K562 (cell line): ENCODE results near the gene SEC61G.

ENCODE experiments used
- BHLHE40 ChIP-seq: IDR thresholded peaks from 2 replicates; pipeline ENCODE4 v1.6.1; 2011; ENCODE audit warnings: low read length, improper control_type of control experiment
- CREB3 ChIP-seq: fragments of 450-650 bp; conservative IDR thresholded peaks from 2 replicates; pipeline ENCODE4 v1.6.1; 2016; ENCODE audit warnings: missing genetic modification characterization, low read depth, mild to moderate bottlenecking, missing compliant biosample characterization, moderate library complexity
- KAT2B ChIP-seq: IDR thresholded peaks from one replicate; pipeline ENCODE4 v1.6.1; 2012; ENCODE audit warnings: low read depth, mild to moderate bottlenecking, control low read depth, inconsistent platforms, low read length, moderate library complexity
- KDM1A ChIP-seq, 2 experiments: fragments of 450-650 bp; IDR thresholded peaks; 2 replicates each; pipeline ENCODE4 v1.6.1; 2016; ENCODE audit warnings: mild to moderate bottlenecking in 2 of 2
- MAFG ChIP-seq: fragments of 450-650 bp; conservative IDR thresholded peaks from 2 replicates; pipeline ENCODE4 v1.6.1; 2016; ENCODE audit warnings: missing genetic modification characterization, missing compliant biosample characterization
- POLR2G ChIP-seq: fragments of 200-400 bp; formaldehyde crosslinking; IDR thresholded peaks from 2 replicates; pipeline ENCODE4 v1.6.1; 2017; ENCODE audit warnings: low read depth, mild to moderate bottlenecking, antibody characterized with exemption, low read length, moderate library complexity
- SETDB1 ChIP-seq: IDR thresholded peaks from one replicate; pipeline ENCODE4 v1.6.1; 2012; ENCODE audit warnings: low read length, control low read depth, inconsistent platforms
- SMAD1 ChIP-seq: fragments of 150-350 bp; IDR thresholded peaks from 2 replicates; pipeline ENCODE4 v1.6.1; 2014; ENCODE audit warnings: low read length, low read depth; ENCODE audit not compliant: partially characterized antibody
- SMAD3 ChIP-seq: fragments of 450-650 bp; formaldehyde crosslinking; conservative IDR thresholded peaks from 2 replicates; pipeline ENCODE4 v1.4.0; 2020; ENCODE audit warnings: mild to moderate bottlenecking
- TEAD2 ChIP-seq: fragments of 450-650 bp; IDR thresholded peaks from 2 replicates; pipeline ENCODE4 v1.6.1; 2016; ENCODE audit warnings: missing genetic modification characterization, control low read depth, missing compliant biosample characterization
- TF ChIP-seq, protein P1 (sequence below): fragments of 150-350 bp; conservative IDR thresholded peaks from 2 replicates; pipeline ENCODE4 v1.6.1; 2014; ENCODE audit warnings: low read length

- TF ChIP-seq, protein P1, sequence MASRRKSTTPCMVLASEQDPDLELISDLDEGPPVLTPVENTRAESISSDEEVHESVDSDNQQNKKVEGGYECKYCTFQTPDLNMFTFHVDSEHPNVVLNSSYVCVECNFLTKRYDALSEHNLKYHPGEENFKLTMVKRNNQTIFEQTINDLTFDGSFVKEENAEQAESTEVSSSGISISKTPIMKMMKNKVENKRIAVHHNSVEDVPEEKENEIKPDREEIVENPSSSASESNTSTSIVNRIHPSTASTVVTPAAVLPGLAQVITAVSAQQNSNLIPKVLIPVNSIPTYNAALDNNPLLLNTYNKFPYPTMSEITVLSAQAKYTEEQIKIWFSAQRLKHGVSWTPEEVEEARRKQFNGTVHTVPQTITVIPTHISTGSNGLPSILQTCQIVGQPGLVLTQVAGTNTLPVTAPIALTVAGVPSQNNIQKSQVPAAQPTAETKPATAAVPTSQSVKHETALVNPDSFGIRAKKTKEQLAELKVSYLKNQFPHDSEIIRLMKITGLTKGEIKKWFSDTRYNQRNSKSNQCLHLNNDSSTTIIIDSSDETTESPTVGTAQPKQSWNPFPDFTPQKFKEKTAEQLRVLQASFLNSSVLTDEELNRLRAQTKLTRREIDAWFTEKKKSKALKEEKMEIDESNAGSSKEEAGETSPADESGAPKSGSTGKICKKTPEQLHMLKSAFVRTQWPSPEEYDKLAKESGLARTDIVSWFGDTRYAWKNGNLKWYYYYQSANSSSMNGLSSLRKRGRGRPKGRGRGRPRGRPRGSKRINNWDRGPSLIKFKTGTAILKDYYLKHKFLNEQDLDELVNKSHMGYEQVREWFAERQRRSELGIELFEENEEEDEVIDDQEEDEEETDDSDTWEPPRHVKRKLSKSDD, result no peak
- TF ChIP-seq MAFG (tag) (no peak), TEAD2 (no peak), CREB3 (no peak), SMAD3 (CRISPR knock-in tag) (no peak), SETDB1 (no peak), POLR2G (no peak), KDM1A (IDR thresholded peaks at IDR 0.05) (no peak), KAT2B (no peak), BHLHE40 (no peak), SMAD1 (no peak)
These were observed 39.6 kb downstream of the SEC61G start for GRCh38 chr7:54719425-54719824.
